Mesendoderm (in vitro differentiated cells): ENCODE measurements around the gene MACROD2.
A peak's percentile ranks its signal among the peaks of the same experiment; 100 is the strongest.

Experiments used
- DNase-seq: peaks from one replicate; pipeline ENCODE4 v3.0.0; 2013
- H2AK5ac ChIP-seq: 2 replicates; pipeline ENCODE4 v1.6.1; 2013; ENCODE audit warnings: low read length, inconsistent platforms
- H2BK120ac ChIP-seq: 2 replicates; pipeline ENCODE4 v1.6.1; 2013; ENCODE audit warnings: low read depth, mild to moderate bottlenecking, low read length, moderate library complexity, mixed read lengths
- H2BK15ac ChIP-seq: replicated peaks from 2 replicates; pipeline ENCODE4 v1.6.1; 2013; ENCODE audit warnings: low read depth, mild to moderate bottlenecking, moderate library complexity
- H2BK5ac ChIP-seq: 2 replicates; pipeline ENCODE4 v1.6.1; 2013; ENCODE audit warnings: low read length, inconsistent platforms
- H3K18ac ChIP-seq: 2 replicates; pipeline ENCODE4 v1.6.1; 2013; ENCODE audit warnings: mild to moderate bottlenecking, low read length, mixed read lengths
- H3K23ac ChIP-seq: one replicate; pipeline ENCODE4 v1.6.1; 2013; ENCODE audit warnings: low read length
- H3K27ac ChIP-seq: 2 replicates; pipeline ENCODE4 v1.5.1; 2013; ENCODE audit warnings: low read depth, mild to moderate bottlenecking, inconsistent platforms, low read length, moderate library complexity
- H3K27me3 ChIP-seq: 2 replicates; pipeline ENCODE4 v1.6.1; 2013; ENCODE audit warnings: low read length, control low read depth, mild to moderate bottlenecking, inconsistent platforms; ENCODE audit not compliant: insufficient read depth, poor library complexity
- H3K36me3 ChIP-seq: 2 replicates; pipeline ENCODE4 v1.6.1; 2013; ENCODE audit warnings: low read length, inconsistent platforms; ENCODE audit not compliant: control insufficient read depth, insufficient read depth
- H3K4ac ChIP-seq: one replicate; pipeline ENCODE4 v1.6.1; 2013; ENCODE audit warnings: low read depth, mild to moderate bottlenecking, low read length, moderate library complexity
- H3K4me1 ChIP-seq: 2 replicates; pipeline ENCODE4 v1.6.1; 2013; ENCODE audit warnings: low read depth, low read length, inconsistent platforms; ENCODE audit not compliant: control insufficient read depth
- H3K4me2 ChIP-seq: 2 replicates; pipeline ENCODE4 v1.6.1; 2013; ENCODE audit warnings: low read length
- H3K4me3 ChIP-seq: 2 replicates; pipeline ENCODE4 v1.5.1; 2013; ENCODE audit warnings: mild to moderate bottlenecking, low read length
- H3K56ac ChIP-seq: one replicate; pipeline ENCODE4 v1.6.1; 2013; ENCODE audit warnings: low read length
- H3K79me1 ChIP-seq: 2 replicates; pipeline ENCODE4 v1.6.1; 2013; ENCODE audit warnings: low read length, inconsistent platforms
- H3K79me2 ChIP-seq: 2 replicates; pipeline ENCODE4 v1.6.1; 2013; ENCODE audit warnings: mild to moderate bottlenecking, low read length; ENCODE audit not compliant: control insufficient read depth, insufficient read depth
- H3K9ac ChIP-seq: 2 replicates; pipeline ENCODE4 v1.6.1; 2013; ENCODE audit warnings: low read length, inconsistent platforms
- H4K5ac ChIP-seq: one replicate; pipeline ENCODE4 v1.6.1; 2013; ENCODE audit warnings: low read length
- H4K8ac ChIP-seq: one replicate; pipeline ENCODE4 v1.6.1; 2013; ENCODE audit warnings: low read depth, mild to moderate bottlenecking, control low read depth, low read length, moderate library complexity
- WGBS: extraction: QIAGEN DNeasy Blood & Tissue Kit; methylation state at CpG from one replicate; pipeline ENCODE4 v1.1.7; 2013; ENCODE audit warnings: low lambda C conversion rate, missing lambda C conversion rate; ENCODE audit not compliant: insufficient coverage; ENCODE audit errors: extremely low coverage; 5-methylcytosine and 5-hydroxymethylcytosine counted together

Gene MACROD2

DNA sequence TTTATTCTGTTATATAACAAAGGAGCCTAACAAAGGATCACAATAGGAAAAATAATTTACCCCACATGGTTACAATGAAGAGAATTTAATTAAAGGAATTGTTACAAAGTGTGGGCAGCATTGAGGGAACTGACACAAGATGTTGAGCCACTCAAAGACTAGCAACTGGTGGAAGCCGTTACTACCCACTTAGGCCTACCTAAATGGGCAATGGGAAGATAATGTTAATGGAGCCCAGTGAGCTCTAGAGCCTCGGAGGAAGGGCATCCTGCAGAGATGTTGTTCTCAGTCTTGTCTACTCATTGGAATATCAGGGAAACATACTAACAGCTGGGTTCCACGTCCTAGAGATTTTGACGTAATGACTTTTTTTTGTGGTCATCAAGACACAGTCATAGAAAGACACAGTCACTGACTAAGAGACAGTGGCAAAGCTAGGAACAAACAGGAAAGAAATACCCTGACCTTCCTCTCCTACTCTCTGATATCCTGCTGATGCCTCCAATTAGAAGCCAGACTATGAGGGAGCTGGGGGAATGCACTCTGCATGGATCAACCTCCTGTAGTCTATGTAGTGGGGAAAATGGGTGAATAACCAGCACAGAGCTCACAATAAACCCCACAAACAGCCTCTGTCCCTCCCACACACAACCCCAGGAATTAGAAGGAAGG, 865.8 kb downstream of the MACROD2 start:
- Histone ChIP-seq H4K8ac (no peak overlapping the region), H3K9ac (no peak overlapping the region), H3K79me1 (no peaks in the 10 kb centered on the region), H2BK120ac (no peak overlapping the region), H2AK5ac (no peak overlapping the region), H4K5ac (no peak overlapping the region), H3K4ac (no peak overlapping the region), H3K79me2 (no peaks in the 10 kb centered on the region), H2BK5ac (no peak overlapping the region), H2BK15ac (no peak overlapping the region), H3K4me1 (peaks cover 2% of the 10 kb centered on the region), H3K36me3 (no peaks in the 10 kb centered on the region), H3K4me2 (no peak overlapping the region), H3K18ac (no peak overlapping the region), H3K56ac (no peak overlapping the region), H3K27me3 (no peaks in the 10 kb centered on the region), H3K4me3 (no peak overlapping the region), H3K23ac (no peak overlapping the region), H3K27ac (no peak overlapping the region)
- peak; percentile 24 for DNase-seq
- whole genome bisulfite sequencing = no CpG with 5 or more reads among the region's 4 CpGs

DNA sequence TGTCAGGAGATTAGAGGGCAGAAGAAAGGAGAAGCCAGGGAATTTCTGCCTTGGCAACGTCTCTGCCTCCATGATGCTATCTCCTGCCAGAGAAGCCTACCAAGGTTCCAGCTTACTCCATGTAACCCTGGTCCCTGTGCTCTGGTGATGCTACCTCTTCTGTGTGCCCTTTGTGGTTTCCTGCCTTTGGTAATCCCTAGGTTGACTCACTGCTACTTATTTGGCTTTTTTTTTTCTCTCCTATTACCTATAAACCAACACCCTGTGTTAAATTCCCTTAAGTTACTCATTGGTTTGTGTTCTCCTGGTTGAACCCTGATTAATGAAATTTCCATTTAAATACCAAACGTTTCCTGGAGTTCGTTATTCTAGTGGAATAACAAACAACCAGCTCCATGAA, 869.9 kb downstream of the MACROD2 start:
- H3K27ac ChIP-seq = no peak overlapping the region
- H3K36me3 ChIP-seq = no peaks in the 10 kb centered on the region
- H3K4me1 ChIP-seq = peaks cover 2% of the 10 kb centered on the region
- H2BK5ac ChIP-seq = no peak overlapping the region
- no peak overlapping the region for H3K4me3 ChIP-seq
- no peaks in the 10 kb centered on the region for H3K79me1 ChIP-seq
- H3K18ac ChIP-seq = no peak overlapping the region
- no peaks in the 10 kb centered on the region for H3K27me3 ChIP-seq
- no peak overlapping the region for H2AK5ac ChIP-seq
- H3K4me2 ChIP-seq = no peak overlapping the region
- H4K8ac ChIP-seq = no peak overlapping the region
- no peak overlapping the region for H4K5ac ChIP-seq
- no peak overlapping the region for H2BK15ac ChIP-seq
- WGBS = no CpG with 5 or more reads among the region's 3 CpGs
- no peak overlapping the region for H3K4ac ChIP-seq
- no peak for DNase-seq
- no peak overlapping the region for H2BK120ac ChIP-seq
- H3K56ac ChIP-seq = no peak overlapping the region
- H3K9ac ChIP-seq = no peak overlapping the region
- H3K79me2 ChIP-seq = no peaks in the 10 kb centered on the region
- H3K23ac ChIP-seq = no peak overlapping the region

GRCh38 chr20:14865731-14866130, 870.4 kb downstream of the MACROD2 start:
- H3K9ac ChIP-seq = no peak overlapping the region
- no peak overlapping the region for H4K5ac ChIP-seq
- peaks cover 2% of the 10 kb centered on the region for H3K4me1 ChIP-seq
- H2BK5ac ChIP-seq = no peak overlapping the region
- H2BK120ac ChIP-seq = no peak overlapping the region
- no peak overlapping the region for H2AK5ac ChIP-seq
- H3K4me3 ChIP-seq = no peak overlapping the region
- no peaks in the 10 kb centered on the region for H3K79me2 ChIP-seq
- H4K8ac ChIP-seq = no peak overlapping the region
- no peaks in the 10 kb centered on the region for H3K36me3 ChIP-seq
- no peaks in the 10 kb centered on the region for H3K79me1 ChIP-seq
- no peak overlapping the region for H3K18ac ChIP-seq
- H3K27ac ChIP-seq = no peak overlapping the region
- no peak overlapping the region for H3K23ac ChIP-seq
- H3K4me2 ChIP-seq = no peak overlapping the region
- no peaks in the 10 kb centered on the region for H3K27me3 ChIP-seq
- H2BK15ac ChIP-seq = no peak overlapping the region
- H3K56ac ChIP-seq = no peak overlapping the region
- no peak overlapping the region for H3K4ac ChIP-seq
- no peak for DNase-seq

GRCh38 chr20:14866841-14867514, 871.7 kb downstream of the MACROD2 start:
- H2AK5ac ChIP-seq = no peak overlapping the region
- no peak overlapping the region for H3K23ac ChIP-seq
- no peak overlapping the region for H3K9ac ChIP-seq
- no peak overlapping the region for H4K5ac ChIP-seq
- H3K18ac ChIP-seq = no peak overlapping the region
- WGBS = no CpG with 5 or more reads among the region's 4 CpGs
- H2BK5ac ChIP-seq = no peak overlapping the region
- no peaks in the 10 kb centered on the region for H3K79me1 ChIP-seq
- no peak overlapping the region for H4K8ac ChIP-seq
- H3K4me1 ChIP-seq = no peaks in the 10 kb centered on the region
- H3K36me3 ChIP-seq = no peaks in the 10 kb centered on the region
- no peaks in the 10 kb centered on the region for H3K79me2 ChIP-seq
- no peak for DNase-seq
- H3K4ac ChIP-seq = no peak overlapping the region
- no peak overlapping the region for H3K56ac ChIP-seq
- no peak overlapping the region for H2BK15ac ChIP-seq
- no peak overlapping the region for H3K4me3 ChIP-seq
- H3K27me3 ChIP-seq = no peaks in the 10 kb centered on the region
- H3K4me2 ChIP-seq = no peak overlapping the region
- H2BK120ac ChIP-seq = no peak overlapping the region
- H3K27ac ChIP-seq = no peak overlapping the region

DNA sequence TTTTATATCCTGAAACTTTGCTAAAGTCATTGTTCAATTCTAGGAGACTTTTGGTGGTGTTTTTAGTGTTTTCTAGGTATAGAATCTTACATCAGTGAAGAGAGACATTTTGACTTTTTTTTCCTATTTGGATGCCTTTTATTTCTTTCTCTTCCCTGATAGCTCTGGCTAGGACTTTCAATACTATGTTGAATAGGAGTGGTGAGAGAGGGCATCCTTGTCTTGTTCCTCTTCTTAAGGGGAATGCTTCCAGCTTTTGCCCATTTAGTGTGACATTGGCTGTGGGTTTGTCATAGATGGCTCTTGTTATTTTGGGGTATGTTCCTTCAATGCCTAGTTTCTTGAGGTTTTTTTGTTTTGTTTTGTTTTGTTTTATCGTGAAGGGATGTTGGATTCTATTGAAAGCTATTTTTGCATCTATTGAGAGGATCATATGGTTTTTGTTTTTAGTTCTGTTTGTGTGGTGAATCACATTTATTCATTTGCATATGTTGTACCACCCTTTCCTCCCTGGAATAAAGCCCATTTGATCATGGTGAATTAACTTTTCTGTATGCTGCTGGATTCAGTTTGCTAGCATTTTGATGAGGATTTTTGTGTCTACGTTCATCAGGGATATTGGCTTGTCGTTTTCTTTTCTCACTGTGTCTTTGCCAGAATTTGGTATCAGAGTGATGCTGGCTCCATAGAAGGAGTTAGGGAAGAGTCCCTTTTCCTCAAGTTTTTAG, 882.1 kb downstream of the MACROD2 start:
- no peak overlapping the region for H2BK5ac ChIP-seq
- H4K8ac ChIP-seq = no peak overlapping the region
- no peaks in the 10 kb centered on the region for H3K4me1 ChIP-seq
- no peaks in the 10 kb centered on the region for H3K79me2 ChIP-seq
- no peak overlapping the region for H3K23ac ChIP-seq
- DNase-seq = no peak
- H3K4me3 ChIP-seq = no peak overlapping the region
- H3K4ac ChIP-seq = no peak overlapping the region
- no peak overlapping the region for H3K18ac ChIP-seq
- WGBS = no CpG with 5 or more reads among the region's 3 CpGs
- no peak overlapping the region for H3K4me2 ChIP-seq
- no peaks in the 10 kb centered on the region for H3K27me3 ChIP-seq
- H3K27ac ChIP-seq = no peak overlapping the region
- H2BK15ac ChIP-seq = no peak overlapping the region
- no peaks in the 10 kb centered on the region for H3K79me1 ChIP-seq
- no peak overlapping the region for H2AK5ac ChIP-seq
- H2BK120ac ChIP-seq = no peak overlapping the region
- H4K5ac ChIP-seq = no peak overlapping the region
- no peaks in the 10 kb centered on the region for H3K36me3 ChIP-seq
- no peak overlapping the region for H3K56ac ChIP-seq
- H3K9ac ChIP-seq = no peak overlapping the region
